Measurements from ENCODE around the gene ARAP3.

The ARAP3 gene

DNA sequence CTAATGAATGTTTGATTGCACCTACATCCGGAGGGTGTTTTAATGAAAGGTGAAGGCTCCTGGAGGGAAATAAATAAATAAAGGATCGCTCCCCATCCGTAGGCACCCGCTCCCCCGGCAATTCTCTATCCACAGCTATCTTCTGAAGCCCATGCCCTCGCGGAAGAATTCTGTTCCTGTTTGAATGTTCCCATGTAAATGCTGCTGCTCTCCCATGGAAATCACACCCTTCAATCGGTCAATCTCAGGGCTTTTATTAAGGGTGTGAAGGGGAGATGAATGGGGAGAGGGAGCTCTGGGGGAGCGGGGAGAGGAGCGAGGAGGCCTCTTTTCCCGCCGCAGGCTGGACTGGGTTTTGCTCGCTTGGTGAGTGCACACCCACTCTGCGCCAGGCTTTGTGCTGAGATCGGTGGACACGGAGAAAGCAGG is 21.1 kb upstream of the ARAP3 start:
- DNase-seq (ENCODE audit: low spot score): no peak

DNA sequence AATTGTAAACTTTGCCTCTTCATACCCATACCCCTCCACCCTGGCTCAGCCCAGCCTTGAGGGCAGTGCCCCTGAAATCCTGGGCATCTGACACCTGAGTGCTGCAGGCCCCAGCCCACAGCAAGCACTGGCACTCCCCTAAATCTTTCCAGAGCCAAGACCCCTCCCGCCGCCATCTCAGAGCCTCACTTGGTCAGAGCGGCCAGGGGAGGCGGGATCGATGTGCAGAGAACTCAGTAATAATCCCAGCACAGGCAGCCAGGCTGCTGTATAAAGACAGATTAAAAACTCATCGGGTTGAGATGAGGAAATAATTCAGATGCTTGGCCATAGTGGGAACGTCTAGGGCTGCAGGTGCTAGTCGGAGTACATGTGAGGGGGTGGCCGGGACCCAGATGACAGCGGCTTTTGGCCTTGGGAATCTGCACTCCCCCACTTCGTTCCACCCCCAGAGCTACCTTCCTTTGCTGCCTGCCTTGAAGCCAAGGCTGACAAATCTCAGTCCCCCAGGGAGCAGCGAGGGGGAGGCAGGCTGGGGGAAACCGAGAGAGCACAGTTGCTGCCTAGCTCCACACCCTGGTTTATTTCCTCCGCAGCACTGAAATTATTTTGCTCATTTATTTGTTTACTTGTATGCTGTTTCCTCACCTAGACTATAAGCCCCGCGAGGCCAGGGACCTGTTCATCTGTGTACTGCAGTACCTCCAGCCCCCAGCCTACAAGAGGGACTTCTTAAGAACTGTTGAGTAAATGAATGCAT is 19.5 kb upstream of the ARAP3 start:
- DNase-seq (ENCODE audit: low spot score): no peak

DNA sequence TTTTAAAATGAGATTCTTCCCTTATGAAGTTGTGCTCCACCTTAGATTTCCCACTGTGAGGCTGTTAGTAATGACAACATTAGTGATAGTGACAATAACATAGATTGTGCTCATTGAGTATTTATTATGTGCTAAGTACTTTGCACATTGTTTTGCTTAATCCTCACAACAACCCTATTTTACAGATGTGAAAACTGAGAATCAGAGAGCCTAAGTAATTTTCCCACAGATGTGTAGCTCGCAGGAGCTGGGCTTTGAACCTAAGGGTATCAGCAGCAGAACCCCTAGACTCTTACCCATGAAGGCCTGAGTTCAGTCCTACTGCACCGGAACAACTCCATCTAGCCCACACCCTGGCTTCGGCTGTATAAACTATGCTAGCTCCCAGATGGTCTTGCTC is 15.6 kb upstream of the ARAP3 start:
- DNase-seq (ENCODE audit: low spot score): no peak

DNA sequence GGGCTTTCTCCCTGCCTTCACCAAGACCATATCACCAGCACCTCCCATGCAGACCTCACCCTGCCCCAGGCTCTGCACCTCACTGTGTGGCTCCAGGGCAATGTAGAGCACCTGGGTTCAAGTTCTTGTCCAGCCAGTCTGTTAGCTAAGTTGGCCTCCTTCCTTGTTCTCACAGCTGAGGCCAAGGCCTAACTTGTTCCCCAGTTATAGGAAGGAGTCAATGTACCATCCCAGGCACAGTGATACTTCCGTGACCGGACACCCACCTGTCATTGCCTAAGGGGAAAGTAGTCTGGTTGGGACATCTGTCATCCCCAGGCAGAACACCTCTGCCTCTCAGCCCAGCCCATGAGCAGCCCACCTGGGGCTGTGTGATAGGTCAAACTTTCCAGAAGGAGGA is 14.4 kb upstream of the ARAP3 start:
- no peak for DNase-seq (ENCODE audit: low spot score)

DNA sequence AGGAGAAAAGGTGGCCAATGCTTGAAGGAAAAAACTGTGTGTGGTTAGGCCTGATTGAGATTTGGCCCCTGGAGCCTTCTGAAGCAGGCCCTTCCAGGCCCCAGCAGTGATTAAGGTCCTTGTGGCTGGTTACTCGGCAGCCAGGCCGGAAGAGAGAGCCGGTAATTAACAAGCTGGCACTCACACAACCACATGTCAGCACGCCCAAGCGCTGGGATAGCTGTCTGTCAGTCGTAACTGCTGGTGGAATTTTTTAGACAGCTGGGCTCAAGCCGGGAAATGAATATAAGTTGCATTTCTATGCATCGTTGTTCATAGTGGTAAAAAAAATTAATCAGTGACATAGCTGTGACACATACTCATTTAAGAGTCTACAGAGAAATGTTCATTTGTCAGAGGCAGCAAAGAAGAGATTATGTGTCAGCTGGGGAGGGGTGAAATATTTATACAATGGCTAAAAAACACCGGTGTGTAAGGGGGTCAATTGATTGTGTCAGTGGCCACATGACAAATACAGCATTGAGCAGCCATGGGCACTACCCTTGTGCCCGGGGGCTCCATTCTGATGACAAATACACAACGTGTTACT is 13.7 kb upstream of the ARAP3 start:
- no peak for DNase-seq (ENCODE audit: low spot score)

DNA sequence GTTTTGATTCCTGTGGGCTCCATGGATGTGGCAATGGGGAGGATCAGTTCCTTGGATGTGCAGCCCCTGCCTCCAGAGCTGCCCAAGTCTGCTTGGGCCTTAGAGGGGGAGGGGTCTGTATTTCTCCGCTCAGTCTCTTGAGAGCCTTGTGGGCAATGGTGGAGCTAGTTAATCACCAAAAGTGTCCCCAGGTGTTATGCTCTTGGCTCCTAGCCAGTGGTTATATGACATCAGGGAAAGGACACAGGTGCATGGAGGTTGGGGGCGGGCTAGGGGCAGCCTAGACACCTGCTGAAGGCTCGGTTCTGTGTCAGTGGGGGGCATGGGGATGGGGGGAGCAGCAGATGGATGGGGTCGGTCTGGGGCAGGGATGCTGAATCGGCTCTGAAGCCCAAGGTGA is 12.4 kb upstream of the ARAP3 start:
- no peak for DNase-seq (ENCODE audit: low spot score)

DNA sequence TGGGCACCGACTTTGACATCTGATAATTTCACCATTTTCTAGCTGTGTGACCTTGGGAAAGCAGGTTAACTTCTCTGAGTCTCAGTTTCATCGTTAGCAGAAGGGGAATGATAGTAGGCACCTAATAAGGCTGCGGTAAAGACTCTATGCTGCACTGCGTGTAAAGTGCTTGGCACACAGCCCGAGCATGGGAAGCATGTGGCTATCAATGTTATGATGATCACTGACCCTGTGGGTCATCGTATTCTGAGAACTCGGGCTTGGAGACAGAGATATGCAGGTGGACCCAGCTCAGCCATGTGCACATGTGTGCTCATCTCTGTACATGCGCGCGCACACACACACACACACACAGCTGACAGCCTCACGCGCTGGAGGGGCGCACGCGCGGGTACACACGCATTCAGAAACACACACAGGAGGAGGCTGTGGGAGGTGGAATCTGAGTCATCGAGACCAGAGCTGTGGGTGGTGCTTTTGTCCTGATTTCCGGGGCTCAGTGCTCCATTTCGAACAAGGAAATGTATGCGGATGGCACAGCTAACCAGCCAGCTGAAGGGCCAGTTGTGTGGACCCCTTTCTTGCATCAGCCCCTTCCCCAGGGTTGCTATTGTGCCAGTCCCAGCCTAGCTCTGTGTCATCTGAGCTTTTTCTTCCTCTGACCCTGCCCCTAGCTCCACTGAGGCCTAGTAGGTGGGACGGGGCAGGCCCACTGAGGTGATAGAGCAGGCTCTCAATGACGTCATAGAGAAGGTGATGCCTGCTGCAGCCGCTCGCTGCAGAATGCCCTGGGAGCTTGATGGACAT is 11.1 kb upstream of the ARAP3 start:
- no peak for DNase-seq (ENCODE audit: low spot score)

DNA sequence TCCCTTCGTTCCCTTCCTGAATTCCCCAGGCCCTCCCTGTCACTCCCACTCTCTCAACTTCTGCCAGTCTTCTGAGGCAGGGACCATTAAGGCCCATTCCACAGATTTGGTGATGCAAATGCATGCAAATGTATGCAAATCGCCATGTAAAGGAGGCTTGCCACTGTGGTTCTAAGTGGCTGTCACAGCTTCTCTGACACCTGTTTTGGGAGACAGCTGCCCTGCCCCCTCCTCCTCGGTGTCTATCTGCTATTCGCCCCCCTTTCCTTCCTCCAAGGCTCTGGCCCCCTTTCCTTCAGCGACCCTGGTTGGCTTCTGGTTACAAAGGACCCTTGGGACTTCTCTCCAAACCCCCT is 10.5 kb upstream of the ARAP3 start:
- no peak for DNase-seq (ENCODE audit: low spot score)

DNA sequence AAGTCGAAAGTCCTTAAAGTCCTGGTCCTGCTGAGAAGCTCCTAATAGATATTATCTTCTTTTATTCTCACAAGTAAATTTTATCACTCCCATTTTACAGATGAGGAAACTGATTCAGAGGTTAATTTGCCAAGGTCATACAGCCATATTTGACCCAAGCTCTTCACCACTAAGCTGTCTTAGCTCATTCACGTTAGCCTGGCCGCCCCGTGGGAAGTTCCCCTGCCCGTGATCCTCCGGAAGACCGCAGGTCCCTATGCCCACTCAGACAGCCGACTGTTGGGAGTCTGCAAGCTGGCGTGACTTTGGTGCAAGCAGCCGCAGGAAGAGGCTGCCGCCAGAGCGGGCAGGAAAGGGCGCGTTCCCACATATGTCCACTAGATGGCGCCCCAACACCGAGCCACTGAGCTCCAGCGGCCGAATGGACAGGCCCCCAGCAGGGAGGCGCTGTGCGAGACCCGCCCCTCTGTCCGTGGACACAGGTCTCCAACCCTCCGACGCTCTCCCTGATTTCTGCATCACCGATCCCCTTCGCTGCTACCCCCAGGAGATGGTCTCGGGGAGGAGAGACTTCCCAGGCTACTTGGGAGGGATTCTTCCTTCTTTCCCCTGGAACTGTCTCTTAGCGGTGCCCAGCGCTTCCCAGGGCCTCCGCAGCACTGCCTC is 10.0 kb upstream of the ARAP3 start:
- peak; percentile 90 for DNase-seq (ENCODE audit: low spot score)

DNA sequence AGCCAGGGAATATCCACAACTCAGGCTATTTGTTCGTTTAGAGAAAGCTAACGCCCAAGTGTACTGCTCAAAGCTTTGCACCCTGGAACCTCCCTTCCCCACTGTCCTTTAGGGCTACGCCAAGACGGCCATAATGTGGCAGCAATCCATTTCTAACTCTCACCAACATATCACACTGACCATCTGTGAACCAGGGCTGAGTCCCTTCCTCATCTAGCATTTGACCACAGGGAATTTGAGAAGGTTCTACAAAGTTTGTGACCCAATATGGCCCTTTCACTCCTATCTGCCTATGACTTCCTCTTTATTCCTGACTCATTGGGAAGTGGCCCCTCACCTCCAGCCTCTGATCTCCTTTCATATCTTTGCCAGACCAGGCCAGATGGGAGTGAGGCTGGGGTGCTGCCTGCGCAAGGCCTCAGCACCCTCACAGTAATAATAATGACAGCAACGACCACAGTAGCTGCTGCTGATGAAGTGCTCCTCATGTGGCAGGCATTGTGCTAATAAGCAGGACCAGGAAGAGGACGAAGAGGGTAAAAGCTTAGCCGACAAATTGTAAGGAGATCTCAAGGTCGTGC is 9.3 kb upstream of the ARAP3 start:
- no peak for DNase-seq (ENCODE audit: low spot score)

DNA sequence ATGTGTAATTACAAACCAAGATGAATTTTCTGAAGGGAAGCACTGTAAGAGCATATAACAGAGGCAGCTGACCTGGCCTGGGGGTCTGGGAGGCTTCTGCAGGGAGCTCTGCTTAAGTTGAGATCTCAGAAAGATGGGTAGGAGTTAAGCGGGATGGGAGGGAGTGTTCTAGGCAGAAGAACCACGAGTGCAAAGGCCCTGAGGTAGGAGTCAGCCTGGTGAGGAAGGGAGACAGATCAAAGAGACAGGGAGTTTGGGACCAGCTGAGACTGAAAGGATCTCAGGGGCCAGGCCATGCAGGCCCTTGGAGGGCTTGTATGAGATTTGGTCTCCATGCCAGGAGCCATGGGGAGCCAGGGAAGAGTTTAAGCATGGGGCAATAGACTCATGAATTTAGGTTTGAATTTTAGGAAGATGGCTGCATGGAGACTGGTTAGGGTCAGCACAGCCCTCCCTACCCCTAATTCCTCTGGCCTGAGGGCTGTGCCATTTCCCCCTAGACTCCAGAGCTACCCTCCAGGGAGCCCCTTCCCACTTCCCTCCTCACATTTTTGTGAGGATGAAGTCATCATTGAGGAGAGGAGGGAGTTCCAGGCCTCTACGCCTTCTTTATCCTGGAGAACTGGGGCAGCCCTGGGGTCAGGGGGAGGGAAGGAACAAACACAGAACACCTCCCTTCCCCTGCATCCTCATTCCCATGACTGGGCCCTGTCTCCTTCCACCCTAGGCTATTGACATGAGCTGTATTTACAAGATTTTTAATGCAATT is 4.8 kb upstream of the ARAP3 start:
- no peak for DNase-seq (ENCODE audit: low spot score)

DNA sequence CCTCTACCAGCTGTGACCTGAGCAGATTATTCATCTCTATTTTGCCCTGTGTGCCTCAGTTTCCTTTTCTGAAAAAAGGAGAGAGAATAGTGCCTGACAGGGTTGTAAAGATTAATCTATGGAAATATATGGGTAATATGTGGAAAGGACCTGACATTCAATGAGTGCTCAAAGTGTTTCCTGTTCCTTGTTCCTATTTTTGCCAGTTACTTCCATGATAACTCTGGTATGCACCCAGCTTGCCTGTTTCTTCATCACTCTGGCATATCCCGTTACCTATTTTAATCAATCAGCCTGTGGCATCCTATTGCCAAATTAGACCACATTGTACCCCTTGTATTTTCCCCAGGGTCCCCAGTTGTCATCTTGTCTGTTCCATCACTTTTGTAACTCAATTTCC is 3.6 kb upstream of the ARAP3 start:
- no peak for DNase-seq (ENCODE audit: low spot score)

DNA sequence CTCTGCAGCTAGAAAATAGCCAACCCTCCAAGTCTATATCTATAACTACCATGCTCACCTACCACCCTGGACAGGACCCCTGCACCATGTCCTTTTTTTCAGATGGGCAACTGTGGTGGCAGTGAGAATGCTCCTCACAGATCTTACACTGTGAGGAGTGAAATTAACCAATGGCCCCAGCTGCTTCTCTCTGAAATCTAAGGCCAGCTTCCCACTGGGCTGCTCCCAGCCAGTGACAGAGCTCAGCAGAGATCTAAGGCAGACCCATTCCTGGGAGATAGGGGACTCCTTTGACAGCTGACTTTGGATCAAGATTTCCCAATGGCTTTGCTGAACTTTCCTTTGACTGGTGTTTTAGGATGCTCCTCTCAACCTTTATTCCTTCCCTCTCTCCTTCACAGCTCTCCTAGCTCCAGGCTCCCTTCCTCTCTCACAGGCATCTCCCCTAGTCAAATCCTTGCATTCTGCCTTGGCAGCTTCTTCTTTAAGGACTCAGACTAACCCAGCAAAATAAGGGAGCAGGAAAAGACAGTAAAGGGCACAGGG is 1.6 kb upstream of the ARAP3 start:
- no peak for DNase-seq (ENCODE audit: low spot score)

DNA sequence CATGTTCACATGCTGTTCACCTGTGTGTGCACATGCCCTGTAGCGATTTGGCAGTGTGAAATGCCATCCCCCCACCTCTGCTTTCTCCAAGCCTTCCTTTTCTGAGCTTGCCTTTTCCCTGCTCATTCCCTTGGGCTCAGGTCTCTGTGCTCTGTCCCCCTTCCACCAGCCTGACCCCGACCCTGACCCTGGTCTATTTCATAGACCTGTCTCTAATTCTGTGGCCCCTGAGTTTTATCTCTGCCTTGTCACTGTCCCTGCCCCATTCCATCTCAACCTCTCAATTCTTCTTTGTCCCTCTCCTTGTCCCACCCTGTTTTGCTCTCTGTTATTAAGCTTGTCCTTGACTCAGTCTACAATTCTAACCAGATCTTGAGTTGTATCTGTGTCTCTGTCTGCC is 735 bp downstream of the ARAP3 start:
- DNase-seq (ENCODE audit: low spot score): no peak

DNA sequence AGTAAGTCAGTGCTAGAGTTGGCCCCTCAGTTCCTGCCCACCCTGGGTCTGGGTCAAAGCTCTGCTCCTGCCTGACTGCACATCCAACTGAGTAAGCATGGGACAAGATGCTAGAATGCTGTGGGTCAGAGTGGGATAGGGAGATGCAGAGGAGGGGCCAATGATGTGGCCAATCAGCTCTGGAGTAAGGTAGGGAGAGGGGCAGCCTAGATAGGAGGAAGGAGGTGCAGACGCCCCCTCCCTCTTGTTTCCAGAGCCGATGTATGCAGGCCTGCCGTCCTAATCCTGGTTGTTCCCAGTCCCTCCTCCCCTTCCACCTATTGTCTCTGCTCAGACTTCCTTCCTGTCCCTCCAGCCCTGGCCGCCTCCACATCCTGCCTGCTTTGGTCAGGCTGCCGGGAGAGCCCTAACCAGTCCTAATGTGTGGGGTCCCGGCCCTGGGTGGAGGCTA is 1.3 kb downstream of the ARAP3 start:
- no peak for DNase-seq (ENCODE audit: low spot score)

DNA sequence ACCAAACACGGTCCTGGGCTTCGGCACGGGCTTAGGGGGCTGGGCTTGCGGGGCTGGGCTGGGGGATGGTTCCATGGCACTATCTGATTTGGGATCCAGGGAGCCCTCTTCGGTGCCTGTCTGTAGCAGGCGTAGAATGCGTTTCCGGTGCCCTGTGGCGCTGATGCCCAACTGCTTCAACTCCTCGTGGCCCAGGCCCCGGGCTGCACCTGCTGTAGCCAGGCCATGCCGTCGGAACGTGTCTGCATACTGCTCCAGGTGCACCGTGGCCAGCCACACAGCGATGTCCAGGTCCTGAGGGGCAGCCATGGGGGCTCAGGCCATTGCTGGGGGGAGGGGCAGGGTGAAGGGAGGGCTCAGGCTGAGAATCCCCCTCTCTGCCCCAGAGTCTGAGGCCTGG is 1.9 kb downstream of the ARAP3 start:
- DNase-seq (ENCODE audit: low spot score): no peak

DNA sequence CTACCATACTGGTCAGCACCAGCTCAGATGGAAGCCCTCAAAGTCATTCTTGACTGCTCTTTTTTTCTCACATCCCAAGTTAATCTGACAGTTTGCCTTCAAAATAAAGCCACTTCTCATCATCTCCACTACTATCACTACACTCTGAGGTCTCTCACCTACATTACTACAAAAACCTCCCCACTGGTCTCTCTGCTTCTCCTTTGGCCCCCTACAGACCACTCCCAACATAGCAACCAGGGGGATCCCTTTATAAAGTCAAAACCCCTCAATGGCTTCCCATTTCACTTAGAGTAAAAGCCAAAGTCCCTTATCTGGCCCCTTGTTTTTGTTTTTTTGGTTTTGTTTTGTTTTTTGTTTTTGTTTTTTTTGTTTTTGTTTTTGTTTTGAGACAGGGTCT is 4.6 kb downstream of the ARAP3 start:
- DNase-seq (ENCODE audit: low spot score): no peak

DNA sequence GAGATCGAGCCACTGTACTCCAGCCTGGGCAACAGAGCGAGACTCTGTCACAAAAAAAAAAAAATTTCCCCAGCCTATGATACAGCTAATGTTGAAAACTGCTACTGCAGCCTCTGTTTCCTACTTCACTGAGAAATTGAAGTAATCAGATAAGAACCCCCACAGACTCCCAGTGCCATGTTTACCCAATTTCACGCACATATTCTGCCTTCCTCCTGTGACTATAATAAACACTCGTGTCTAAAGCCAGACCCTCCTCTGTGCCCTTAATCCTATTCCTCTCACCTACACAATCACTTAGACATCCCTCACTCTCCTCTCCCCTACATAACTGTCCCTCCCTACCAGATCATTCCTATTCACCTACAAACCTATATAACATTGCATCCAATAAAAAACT is 6.4 kb downstream of the ARAP3 start:
- no peak for DNase-seq (ENCODE audit: low spot score)

DNA sequence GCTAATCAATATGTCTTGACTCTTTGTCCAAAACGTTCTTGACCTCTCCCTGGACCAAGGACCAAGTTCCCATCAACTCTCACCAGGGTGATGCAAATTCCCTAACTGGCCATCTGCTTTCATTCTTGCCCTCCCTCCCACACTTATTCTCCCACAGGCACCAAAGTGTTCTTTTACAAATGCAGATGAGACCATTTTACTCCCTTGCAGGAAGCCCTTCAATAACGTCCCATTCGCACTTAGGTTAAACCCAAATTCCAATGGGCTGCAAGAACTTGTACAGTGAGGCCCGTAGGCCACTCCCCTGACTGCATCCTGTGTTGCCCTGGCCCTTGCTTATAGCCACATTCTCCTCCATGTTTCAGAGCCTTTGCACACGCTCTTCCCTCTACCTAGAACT is 7.3 kb downstream of the ARAP3 start:
- no peak for DNase-seq (ENCODE audit: low spot score)

DNA sequence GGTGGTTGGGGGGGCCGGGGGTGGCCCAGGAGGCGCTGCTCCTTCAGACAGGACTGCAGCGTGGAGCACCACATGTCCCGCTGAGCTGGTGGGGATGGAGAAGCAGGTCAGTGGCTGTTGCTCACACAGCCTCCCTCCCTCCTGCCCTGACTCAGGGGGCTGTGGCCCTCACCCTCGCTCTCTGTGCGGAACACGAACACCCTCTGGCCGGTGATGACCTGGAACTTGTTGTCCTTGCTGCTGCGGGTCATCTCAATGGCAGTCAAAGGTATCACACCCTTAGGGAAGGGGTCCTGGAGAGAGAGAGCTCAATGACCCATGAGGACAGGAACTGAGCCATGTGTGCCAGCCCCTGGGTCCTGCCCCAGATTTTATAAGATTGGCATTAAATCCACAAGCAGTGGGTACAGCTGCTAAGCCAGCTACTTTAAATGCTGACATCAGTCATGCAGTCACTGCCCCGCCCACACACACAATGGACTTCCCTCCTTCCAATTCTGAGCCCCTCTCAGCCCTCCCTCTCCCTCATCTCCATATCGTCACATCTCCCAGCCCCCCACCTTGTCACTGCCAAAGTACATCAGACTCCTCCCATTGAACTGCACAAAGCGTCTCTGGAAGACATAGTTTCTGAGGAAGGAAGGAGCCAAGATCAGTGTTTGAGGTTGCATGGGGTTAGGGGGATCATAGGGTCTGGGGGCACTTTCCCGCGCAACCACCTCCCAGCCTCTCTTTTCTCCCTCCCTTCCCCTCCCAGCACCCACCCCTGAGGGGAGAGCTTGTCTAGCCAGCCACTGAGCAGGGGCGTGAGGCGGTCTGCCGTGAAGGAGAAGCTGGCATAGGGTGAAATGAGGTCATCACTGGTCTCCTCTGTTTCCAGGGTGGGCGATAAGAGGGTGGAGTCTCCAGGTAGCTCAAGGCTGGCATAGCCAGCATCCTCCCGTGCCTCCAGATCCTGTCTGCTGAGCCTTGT is 8.9 kb downstream of the ARAP3 start:
- DNase-seq (ENCODE audit: low spot score): no peak
